Tibial artery (tissue), 4 donors: ENCODE measurements around the gene LMF2.

Experiments
- DNase-seq, 2 donors: peaks; one replicate each; pipeline ENCODE4 v3.0.0-alpha.2; 2019
- H3K27ac ChIP-seq, 2 donors: fragments of 200-600 bp; sonication (generic) in 1 of 2; 1 replicate in 1 of 2; 2 replicates in 1 of 2; pipeline ENCODE4 v1.5.1; 2018 to 2019; ENCODE audit warnings: mild to moderate bottlenecking in 1 of 2
- H3K27me3 ChIP-seq, 2 donors: fragments of 200-600 bp; sonication (generic) in 1 of 2; one replicate each; pipeline versions ENCODE4 v1.5.1 to v1.6.0; 2016 to 2019
- H3K36me3 ChIP-seq, 3 donors: fragments of 200-600 bp; sonication (generic) in 2 of 3; one replicate each; pipeline ENCODE4 v1.5.1; 2016 to 2019; ENCODE audit warnings: mild to moderate bottlenecking in 2 of 3
- H3K4me1 ChIP-seq, 4 donors: fragments of 200-600 bp; sonication (generic) in 2 of 4; 1 replicate in 3 of 4; 2 replicates in 1 of 4; pipeline ENCODE4 v1.5.1; 2016 to 2019
- H3K4me3 ChIP-seq, 2 donors: fragments of 200-600 bp; sonication (generic) in 1 of 2; 1 replicate in 1 of 2; 2 replicates in 1 of 2; pipeline ENCODE4 v1.5.1; 2018 to 2019; ENCODE audit warnings: mild to moderate bottlenecking in 2 of 2
- H3K9me3 ChIP-seq, 3 donors: fragments of 200-600 bp; sonication (generic) in 1 of 3; one replicate each; pipeline ENCODE4 v1.5.1; 2016 to 2019
- CTCF ChIP-seq, 2 experiments: fragments of 200-600 bp in 1 of 2; fragments of 450-650 bp in 1 of 2; IDR thresholded peaks; one replicate each; pipeline ENCODE4 v1.5.1; 2017 to 2019; ENCODE audit warnings: antibody characterized with exemption in 2 of 2, mild to moderate bottlenecking in 1 of 2, moderate library complexity in 1 of 2
- intact Hi-C: fragments of 100-400 bp; cut with DNase I; formaldehyde crosslinking; loops from one replicate; pipeline ENCODE4 v1.15.0; 2023; ENCODE audit warnings: low total_unique reads

The LMF2 gene

DNA sequence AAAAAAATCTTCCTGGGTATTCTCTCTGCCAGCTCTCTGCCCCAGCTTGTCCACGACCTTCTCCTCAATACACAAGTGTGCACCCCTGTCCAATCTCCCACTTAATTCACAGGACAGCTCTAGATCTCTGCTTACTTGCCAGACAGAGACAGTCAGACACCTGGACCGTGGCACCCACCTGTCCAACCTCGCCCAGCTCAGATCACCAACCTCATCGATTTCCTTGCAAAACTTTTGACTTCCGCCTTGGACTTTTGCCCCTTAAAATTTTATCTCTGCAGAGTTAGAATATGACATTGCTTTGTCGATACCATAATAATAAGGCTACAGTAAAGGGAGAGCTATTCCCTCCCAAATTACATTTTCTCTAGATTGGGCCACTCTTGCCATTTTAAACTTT, 10.4 kb downstream of the LMF2 start:
- no peak overlapping the region for H3K27ac ChIP-seq
- DNase-seq: no peak
- peaks cover 0 to 2% (median 0%) of the 10 kb centered on the region in 3 donors for H3K36me3 ChIP-seq
- no peaks in the 10 kb centered on the region for H3K9me3 ChIP-seq
- intact Hi-C loops: no loop called here
- no peak overlapping the region for H3K4me3 ChIP-seq
- no peaks in the 10 kb centered on the region for H3K27me3 ChIP-seq
- H3K4me1 ChIP-seq: no peaks in the 10 kb centered on the region
- TF ChIP-seq CTCF (IDR thresholded peaks at IDR 0.05): no peak

DNA sequence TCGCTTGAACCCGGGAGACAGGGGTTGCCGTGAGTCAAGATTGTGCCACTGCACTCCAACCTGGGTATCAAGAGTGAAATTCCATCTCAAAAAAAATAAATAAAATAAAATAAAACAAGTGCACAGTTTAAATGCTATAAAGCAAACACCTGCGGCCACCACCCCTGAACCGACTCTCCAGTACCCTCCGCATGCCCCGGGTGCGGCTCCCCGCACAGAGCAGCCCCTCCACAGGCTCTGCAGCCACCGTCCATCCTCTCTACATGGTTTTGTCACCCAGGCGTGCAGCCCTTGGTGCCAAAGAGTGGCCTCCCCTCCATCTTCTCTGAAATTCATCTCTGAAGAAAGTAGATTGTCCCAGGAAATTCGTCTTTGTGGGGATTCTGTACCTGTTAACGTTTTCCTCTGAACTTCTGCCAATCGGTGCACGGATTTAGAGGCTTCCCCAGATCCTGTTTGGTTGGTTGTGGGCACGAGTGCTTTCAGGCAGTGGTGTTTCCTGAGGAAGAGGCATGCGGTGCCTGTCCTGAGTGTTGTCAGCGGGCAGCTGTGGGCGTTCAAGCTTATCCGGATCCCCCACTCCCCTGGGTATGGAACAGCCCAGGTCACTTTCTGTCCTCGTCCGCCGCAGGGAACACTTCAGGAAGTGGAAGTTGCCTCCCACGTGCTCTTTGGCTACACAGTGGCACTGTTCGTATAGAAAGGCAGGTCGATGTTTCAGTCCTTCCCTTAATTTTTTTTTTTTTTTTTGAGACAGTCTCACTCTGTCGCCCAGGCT, 16.8 kb downstream of the LMF2 start:
- H3K4me1 ChIP-seq: no peaks in the 10 kb centered on the region
- no peak for DNase-seq
- H3K27ac ChIP-seq: no peak overlapping the region
- H3K36me3 ChIP-seq: no peaks in the 10 kb centered on the region
- no peak overlapping the region for H3K4me3 ChIP-seq
- no peak for TF ChIP-seq CTCF (IDR thresholded peaks at IDR 0.05)
- intact Hi-C loops: no loop called here
- H3K27me3 ChIP-seq: peaks cover 0 to 40% of the 10 kb centered on the region in 2 donors
- no peaks in the 10 kb centered on the region for H3K9me3 ChIP-seq

DNA sequence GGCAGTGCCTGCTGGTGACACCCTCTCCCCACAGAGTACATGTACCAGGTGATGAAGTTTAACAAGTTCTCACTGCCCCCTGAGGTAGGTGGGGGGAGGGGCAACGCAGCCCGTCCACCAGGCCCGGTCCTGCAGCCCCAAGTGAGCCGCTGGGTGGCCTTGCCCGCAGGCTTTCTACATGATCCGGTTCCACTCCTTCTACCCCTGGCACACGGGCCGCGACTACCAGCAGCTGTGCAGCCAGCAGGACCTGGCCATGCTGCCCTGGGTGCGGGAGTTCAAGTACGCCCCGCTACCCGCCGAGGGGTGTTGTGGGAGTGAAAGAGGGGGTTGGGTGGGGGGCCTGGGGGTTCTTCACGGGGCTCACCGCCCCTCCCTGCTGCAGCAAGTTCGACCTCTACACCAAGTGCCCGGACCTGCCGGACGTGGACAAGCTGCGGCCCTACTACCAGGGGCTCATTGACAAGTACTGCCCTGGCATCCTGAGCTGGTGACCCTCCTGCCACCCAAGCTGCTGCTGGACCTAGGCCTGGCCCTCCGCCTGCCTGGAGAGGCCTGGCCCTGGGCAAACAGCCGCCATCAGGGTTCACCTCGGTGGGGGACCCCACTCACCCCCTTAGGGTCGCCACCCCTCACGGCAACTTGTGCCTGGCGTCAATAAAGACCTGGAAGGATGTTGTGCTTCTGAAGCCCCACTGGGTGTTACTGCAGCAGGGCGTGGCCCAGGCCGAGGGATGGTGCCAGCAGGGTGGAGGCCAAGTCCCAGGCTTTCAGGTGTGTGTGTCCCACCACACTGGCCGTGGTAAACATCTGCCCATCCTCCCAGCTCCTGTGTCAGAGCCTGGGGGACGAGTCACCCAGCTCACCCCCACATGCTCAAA, 17.9 kb downstream of the LMF2 start:
- Histone ChIP-seq H3K27ac (no peak overlapping the region), H3K27me3 (peaks cover 0 to 45% of the 10 kb centered on the region in 2 donors), H3K36me3 (no peaks in the 10 kb centered on the region), H3K4me3 (no peak overlapping the region), H3K4me1 (no peaks in the 10 kb centered on the region), H3K9me3 (no peaks in the 10 kb centered on the region)
- intact Hi-C loops: no loop called here
- no peak for DNase-seq
- TF ChIP-seq CTCF (IDR thresholded peaks at IDR 0.05): no peak

DNA sequence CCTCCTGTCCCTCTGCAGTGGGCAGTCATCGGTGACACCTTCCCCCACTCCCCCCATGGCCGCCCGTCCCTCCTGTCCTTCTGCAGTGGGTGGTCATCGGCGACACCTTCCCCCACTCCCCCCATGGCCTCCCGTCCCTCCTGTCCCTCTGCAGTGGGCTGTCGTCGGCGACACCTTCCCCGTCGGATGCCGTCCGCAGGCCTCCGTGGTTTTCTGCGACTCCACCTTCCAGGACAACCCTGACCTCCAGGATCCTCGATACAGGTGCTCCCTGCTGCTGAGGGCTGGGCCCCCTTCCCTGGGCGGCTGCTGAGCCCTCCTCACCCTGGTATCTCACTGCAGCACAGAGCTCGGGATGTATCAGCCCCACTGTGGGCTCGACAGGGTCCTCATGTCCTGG, 18.6 kb downstream of the LMF2 start:
- TF ChIP-seq CTCF (IDR thresholded peaks at IDR 0.05): no peak
- no peak overlapping the region for H3K27ac ChIP-seq
- no peak overlapping the region for H3K4me3 ChIP-seq

GRCh38 chr22:50488006-50488677, 19.4 kb downstream of the LMF2 start:
- Histone ChIP-seq H3K27me3 (peaks cover 0 to 59% of the 10 kb centered on the region in 2 donors), H3K27ac (no peak overlapping the region), H3K9me3 (no peaks in the 10 kb centered on the region), H3K4me3 (no peak overlapping the region), H3K36me3 (no peaks in the 10 kb centered on the region), H3K4me1 (no peaks in the 10 kb centered on the region)
- no peak for DNase-seq
- intact Hi-C loops: no loop called here
- no peak for TF ChIP-seq CTCF (IDR thresholded peaks at IDR 0.05)

More for the DNA sequence above, 18.6 kb downstream of the LMF2 start:
- no peak for DNase-seq
- no peaks in the 10 kb centered on the region for H3K9me3 ChIP-seq
- intact Hi-C loops: no loop called here
- H3K36me3 ChIP-seq: no peaks in the 10 kb centered on the region
- peaks cover 0 to 52% of the 10 kb centered on the region in 2 donors for H3K27me3 ChIP-seq
- H3K4me1 ChIP-seq: no peaks in the 10 kb centered on the region
